ENCODE data around the gene MBD3L2. TPM values are rescaled to one million over a fixed set of nuclear protein-coding genes. Genes with fewer than 3 reads are reported as not detected.
"Not testable (repeated sequence)": the region's sequence is repeated elsewhere in the genome, so short reads cannot be mapped to it uniquely, and the experiment has no call there.

Gene MBD3L2
- total RNA-seq, 1 donor from 2014 or later: not detected

DNA sequence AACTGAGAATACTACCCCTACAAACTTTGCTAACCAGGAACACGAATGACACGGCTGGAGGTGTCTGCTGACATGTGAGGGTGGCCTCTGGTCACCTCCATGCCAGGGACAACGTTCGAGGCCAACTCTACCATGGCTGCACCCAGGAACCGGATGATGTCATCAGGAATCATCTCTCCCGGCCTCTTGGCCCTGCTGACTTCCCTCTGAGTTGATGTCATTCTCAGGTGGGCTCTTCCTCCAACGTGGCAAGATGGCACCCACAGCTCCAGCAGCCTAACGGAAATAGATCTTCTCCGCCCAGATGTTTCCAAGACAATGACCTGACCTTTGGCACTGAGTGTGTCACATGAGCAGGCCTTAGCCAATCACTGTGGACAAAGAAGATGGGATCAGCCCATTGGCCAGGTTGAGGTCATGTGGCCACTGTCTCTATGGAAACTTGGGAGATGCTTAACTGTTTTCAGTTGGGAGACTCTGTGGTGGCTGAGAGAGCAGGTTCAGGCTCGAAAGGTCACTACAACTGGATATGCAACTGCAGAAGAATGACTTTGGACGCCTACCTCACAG, 42.9 kb upstream of the MBD3L2 start:
- Mint-ChIP-seq H3K9me3 (no peaks in the 10 kb centered on the region), H3K27ac (no peak overlapping the region), H3K27me3 (peaks cover 7% of the 10 kb centered on the region), H3K36me3 (ENCODE audit: low read depth) (no peaks in the 10 kb centered on the region), H3K4me3 (no peak overlapping the region), H3K4me1 (peaks cover 2% of the 10 kb centered on the region)
- ATAC-seq (ENCODE audit: low read depth) (no peak), DNase-seq (no peak)
- ChIA-PET POLR2A (no interaction called here), CTCF (no interaction called here)
- intact Hi-C loops (cut with micrococcal nuclease): no loop called here
- TF ChIP-seq, protein P1, sequence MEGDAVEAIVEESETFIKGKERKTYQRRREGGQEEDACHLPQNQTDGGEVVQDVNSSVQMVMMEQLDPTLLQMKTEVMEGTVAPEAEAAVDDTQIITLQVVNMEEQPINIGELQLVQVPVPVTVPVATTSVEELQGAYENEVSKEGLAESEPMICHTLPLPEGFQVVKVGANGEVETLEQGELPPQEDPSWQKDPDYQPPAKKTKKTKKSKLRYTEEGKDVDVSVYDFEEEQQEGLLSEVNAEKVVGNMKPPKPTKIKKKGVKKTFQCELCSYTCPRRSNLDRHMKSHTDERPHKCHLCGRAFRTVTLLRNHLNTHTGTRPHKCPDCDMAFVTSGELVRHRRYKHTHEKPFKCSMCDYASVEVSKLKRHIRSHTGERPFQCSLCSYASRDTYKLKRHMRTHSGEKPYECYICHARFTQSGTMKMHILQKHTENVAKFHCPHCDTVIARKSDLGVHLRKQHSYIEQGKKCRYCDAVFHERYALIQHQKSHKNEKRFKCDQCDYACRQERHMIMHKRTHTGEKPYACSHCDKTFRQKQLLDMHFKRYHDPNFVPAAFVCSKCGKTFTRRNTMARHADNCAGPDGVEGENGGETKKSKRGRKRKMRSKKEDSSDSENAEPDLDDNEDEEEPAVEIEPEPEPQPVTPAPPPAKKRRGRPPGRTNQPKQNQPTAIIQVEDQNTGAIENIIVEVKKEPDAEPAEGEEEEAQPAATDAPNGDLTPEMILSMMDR (IDR thresholded peaks at IDR 0.05): no peak

DNA sequence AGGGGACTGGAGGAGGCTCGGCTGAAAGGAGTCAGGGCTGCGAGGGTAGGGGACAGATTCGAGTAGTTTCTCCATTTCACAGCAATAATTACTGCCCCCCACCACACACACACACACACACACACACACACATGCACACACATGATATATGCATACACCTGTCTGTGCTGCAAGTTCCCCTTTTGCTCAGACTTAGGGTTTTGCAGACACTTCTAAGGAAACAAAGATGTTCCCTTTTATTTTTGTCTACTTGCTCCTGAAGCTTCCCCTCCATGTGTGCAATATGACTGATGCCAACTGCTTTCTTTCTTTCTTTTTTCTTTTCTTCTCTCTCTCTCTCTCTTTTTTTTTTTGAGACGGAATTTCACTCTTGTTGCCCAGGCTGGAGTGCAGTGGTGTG, 41.3 kb upstream of the MBD3L2 start:
- DNase-seq: no peak
- POLR2A ChIA-PET: no interaction called here

DNA sequence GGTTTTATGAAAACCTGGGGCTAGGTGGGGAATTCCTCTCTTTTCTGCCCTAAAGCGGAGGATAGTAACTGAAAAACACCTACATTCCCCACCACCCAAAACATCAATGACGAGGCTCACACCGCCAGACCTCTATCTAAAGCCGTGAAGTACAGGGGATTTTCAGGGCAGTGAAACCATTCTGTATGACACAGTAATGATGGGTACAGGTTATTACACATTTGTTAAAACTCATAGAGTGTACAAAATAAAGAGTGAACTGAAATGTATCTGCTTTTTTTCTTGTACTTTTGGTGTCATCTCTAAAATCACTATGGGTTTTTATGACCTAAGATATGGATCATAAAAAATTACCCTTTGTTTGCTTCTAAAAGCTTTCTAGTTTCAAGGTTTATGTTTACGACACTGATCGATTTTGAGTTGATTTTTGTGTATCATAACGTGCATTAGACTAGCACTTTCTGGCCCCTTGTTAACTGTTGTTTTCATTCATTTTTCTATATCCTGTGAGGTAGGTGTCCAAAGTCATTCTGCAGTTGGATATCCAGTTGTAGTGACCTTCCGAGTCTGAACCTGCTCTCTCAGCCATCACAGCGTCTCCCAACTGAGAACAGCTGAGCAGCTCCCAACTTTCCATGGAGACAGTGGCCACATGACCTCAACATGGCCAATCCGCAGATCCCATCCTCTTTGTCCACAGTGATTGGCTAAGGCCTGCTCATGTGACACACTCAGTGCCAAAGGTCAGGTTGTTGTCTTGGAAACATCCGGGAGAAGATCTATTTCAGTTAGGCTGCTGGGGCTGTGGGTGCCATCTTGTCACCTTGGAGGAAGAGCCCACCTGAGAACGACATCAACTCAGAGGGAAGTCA, 38.2 kb upstream of the MBD3L2 start:
- Mint-ChIP-seq H3K36me3 (ENCODE audit: low read depth) (no peaks in the 10 kb centered on the region), H3K27me3 (peaks cover 3% of the 10 kb centered on the region), H3K9me3 (no peaks in the 10 kb centered on the region), H3K4me1 (peaks cover 2% of the 10 kb centered on the region), H3K4me3 (no peak overlapping the region), H3K27ac (no peak overlapping the region)
- ChIA-PET CTCF (no interaction called here), POLR2A (no interaction called here)
- DNase-seq (no peak), ATAC-seq (ENCODE audit: low read depth) (no peak)
- TF ChIP-seq, protein P1 (IDR thresholded peaks at IDR 0.05): no peak
- intact Hi-C loops (cut with micrococcal nuclease): no loop called here

More for the DNA sequence above, 41.3 kb upstream of the MBD3L2 start:
- TF ChIP-seq, protein P1 (IDR thresholded peaks at IDR 0.05): no peak
- no peak overlapping the region for H3K27ac Mint-ChIP-seq
- CTCF ChIA-PET: no interaction called here
- no peaks in the 10 kb centered on the region for H3K36me3 Mint-ChIP-seq (ENCODE audit: low read depth)
- peaks cover 2% of the 10 kb centered on the region for H3K4me1 Mint-ChIP-seq
- H3K4me3 Mint-ChIP-seq: no peak overlapping the region
- ATAC-seq (ENCODE audit: low read depth): no peak
- H3K27me3 Mint-ChIP-seq: peaks cover 3% of the 10 kb centered on the region
- intact Hi-C loops (cut with micrococcal nuclease): no loop called here
- no peaks in the 10 kb centered on the region for H3K9me3 Mint-ChIP-seq

DNA sequence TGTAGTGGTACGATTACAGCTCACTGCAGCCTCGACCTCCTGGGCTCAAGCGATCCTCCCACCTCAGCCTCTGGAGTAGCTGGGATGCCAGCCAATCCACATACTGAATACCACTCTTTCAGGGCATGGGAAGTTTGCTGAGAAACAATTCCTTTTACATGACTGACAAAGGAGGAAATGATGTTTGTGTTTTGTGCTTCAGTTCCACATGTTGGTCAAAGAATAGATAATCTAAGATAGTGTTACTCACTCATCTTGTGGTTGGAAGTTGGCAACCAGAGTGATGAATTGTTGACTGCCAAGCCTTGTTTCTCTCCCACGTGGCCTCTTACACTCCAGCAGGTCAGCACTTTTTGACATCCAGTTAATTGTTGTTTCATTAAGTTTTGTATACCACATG, 35.4 kb upstream of the MBD3L2 start:
- Mint-ChIP-seq H3K27me3 (peaks cover 4% of the 10 kb centered on the region), H3K36me3 (ENCODE audit: low read depth) (no peaks in the 10 kb centered on the region), H3K9me3 (no peaks in the 10 kb centered on the region), H3K4me3 (no peak overlapping the region), H3K27ac (no peak overlapping the region), H3K4me1 (peaks cover 2% of the 10 kb centered on the region)
- intact Hi-C loops (cut with micrococcal nuclease): no loop called here
- DNase-seq (no peak), ATAC-seq (ENCODE audit: low read depth) (no peak)
- ChIA-PET CTCF (interaction anchor here (0.7 kb wide), 1 partner anchor 607 kb away, joined by 3 read pairs; no protein-coding TSS in a partner anchor), POLR2A (no interaction called here)
- TF ChIP-seq, protein P1 (IDR thresholded peaks at IDR 0.05): no peak

DNA sequence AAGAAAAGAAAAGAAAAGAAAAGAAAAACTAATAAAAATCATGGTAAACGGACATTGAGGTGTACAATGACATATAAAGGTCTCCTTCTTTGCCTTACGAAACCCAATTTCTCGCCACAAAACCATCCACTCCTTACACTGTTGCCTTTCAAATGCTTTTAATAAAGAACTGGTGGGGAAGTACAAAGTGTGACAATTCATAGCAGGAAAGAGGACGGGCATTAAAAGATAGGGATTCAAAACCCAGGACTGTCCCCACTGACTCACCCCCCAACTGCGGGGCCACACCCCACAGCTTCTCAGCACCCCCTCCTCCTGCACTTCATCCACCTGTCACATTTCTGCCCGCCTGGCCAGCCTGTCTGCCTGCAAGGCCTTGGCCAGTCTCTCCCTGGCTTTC, 30.3 kb upstream of the MBD3L2 start:
- Mint-ChIP-seq H3K27me3 (peaks cover 1% of the 10 kb centered on the region), H3K9me3 (no peaks in the 10 kb centered on the region), H3K4me1 (no peaks in the 10 kb centered on the region), H3K36me3 (ENCODE audit: low read depth) (no peaks in the 10 kb centered on the region), H3K27ac (no peak overlapping the region), H3K4me3 (no peak overlapping the region)
- CTCF ChIA-PET: no interaction called here
- no peak for DNase-seq
- no peak for ATAC-seq (ENCODE audit: low read depth)
- TF ChIP-seq, protein P1 (IDR thresholded peaks at IDR 0.05): no peak
- POLR2A ChIA-PET: no interaction called here
- intact Hi-C loops (cut with micrococcal nuclease): no loop called here

DNA sequence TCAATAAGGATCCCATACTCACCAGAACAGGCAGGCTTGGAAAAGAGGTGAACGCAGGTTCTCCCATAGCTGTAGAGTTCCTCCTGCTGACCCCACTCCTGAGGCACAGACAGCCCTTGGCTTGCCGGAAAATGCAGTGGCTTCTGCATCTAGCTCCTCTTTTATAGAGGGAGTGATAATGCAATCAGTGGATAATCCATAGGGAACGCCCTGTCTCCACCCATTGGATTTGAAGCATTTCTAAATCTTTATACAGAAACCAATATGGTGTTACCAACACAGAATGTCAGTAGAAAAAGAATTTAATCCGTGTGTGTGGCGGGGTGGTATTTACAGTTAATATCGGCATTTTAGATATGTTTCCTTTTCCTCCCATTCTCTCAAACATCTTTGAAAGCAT, 27.8 kb upstream of the MBD3L2 start, which contains the start of gene MBD3L2B:
Gene MBD3L2B, minus strand, starts transcription at position 101 of the 400 bp plus-strand sequence. Its CDS starts 34 bp downstream, at position 67.
- H3K27me3 Mint-ChIP-seq; ATAC-seq (ENCODE audit: low read depth); H3K9me3 Mint-ChIP-seq; intact Hi-C loops (cut with micrococcal nuclease); DNase-seq; CTCF ChIA-PET; H3K27ac Mint-ChIP-seq; H3K4me1 Mint-ChIP-seq; POLR2A ChIA-PET; H3K4me3 Mint-ChIP-seq; H3K36me3 Mint-ChIP-seq (ENCODE audit: low read depth): not testable (repeated sequence)

DNA sequence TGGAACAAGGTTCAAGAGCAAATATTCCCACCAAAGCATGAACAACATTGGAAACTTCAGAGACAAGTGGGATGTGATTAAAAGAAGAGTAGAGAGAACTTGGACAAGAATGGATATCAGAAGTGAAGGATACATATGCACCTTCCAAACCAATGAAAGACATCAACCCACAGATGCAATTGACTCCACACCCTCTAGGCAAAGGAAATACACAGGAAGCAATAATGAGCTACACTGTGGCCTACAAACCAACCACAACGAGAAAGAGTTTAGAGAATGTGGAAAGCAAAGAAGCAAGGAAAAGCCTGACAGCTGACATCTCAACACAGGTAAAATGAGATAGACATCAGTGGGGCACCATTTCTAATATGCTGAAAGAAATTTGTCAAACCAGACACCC, 20.3 kb upstream of the MBD3L2 start:
- H3K27me3 Mint-ChIP-seq, H3K27ac Mint-ChIP-seq, POLR2A ChIA-PET: not testable (repeated sequence)

More for the DNA sequence above, 20.3 kb upstream of the MBD3L2 start:
- H3K9me3 Mint-ChIP-seq; intact Hi-C loops (cut with micrococcal nuclease); H3K4me1 Mint-ChIP-seq; ATAC-seq (ENCODE audit: low read depth); CTCF ChIA-PET; H3K36me3 Mint-ChIP-seq (ENCODE audit: low read depth); DNase-seq; H3K4me3 Mint-ChIP-seq: not testable (repeated sequence)

All from activated B cell treated with CpG ODN at 0.5 μM for 24 hours (primary cell).